NCI-H460 (cell line): ENCODE results near the gene XRCC6. TPM values are rescaled to one million over a fixed set of nuclear protein-coding genes. Genes with fewer than 3 reads are reported as not detected.
A peak's percentile ranks its signal among the peaks of the same experiment; 100 is the strongest.
"Not testable (repeated sequence)": the region's sequence is repeated elsewhere in the genome, so short reads cannot be mapped to it uniquely, and the experiment has no call there.

Experiments used
- DNase-seq: peaks from one replicate; pipeline ENCODE4 v3.0.0-alpha.2; 2016; ENCODE audit warnings: low read depth; ENCODE audit errors: extremely low read depth
- total RNA-seq: library from RNA; depleted of rRNA; stranded (reverse); fragments of >200 nt; shearing (Covaris generic); gene quantifications from 2 replicates; pipeline ENCODE4 v1.2.3, GENCODE V29; 2014

XRCC6 gene
- total RNA-seq, 1 experiment from 2014 or later, result 336 TPM

GRCh38 chr22:41647771-41648170 lies 26.7 kb downstream of the XRCC6 start:
- no peak for DNase-seq

- no peak for DNase-seq
Observed at GRCh38 chr22:41648432-41648831, 27.3 kb downstream of the XRCC6 start.

GRCh38 chr22:41650229-41650628 lies 29.1 kb downstream of the XRCC6 start:
- no peak for DNase-seq

GRCh38 chr22:41650821-41651220 lies 29.7 kb downstream of the XRCC6 start:
- DNase-seq, result no peak

- DNase-seq, result no peak
Observed at GRCh38 chr22:41654322-41654721, 33.2 kb downstream of the XRCC6 start.

- DNase-seq, result no peak
Observed at GRCh38 chr22:41656556-41656955, 35.5 kb downstream of the XRCC6 start.

GRCh38 chr22:41657709-41658108 lies 36.6 kb downstream of the XRCC6 start:
- DNase-seq, result no peak

- DNase-seq, result no peak
Observed at GRCh38 chr22:41658869-41659268, 37.8 kb downstream of the XRCC6 start.

GRCh38 chr22:41659941-41660340 lies 38.8 kb downstream of the XRCC6 start:
- DNase-seq, result no peak

- DNase-seq, result no peak
Observed at GRCh38 chr22:41660416-41660815, 39.3 kb downstream of the XRCC6 start.

GRCh38 chr22:41661088-41661487 lies 40.0 kb downstream of the XRCC6 start:
- DNase-seq, result no peak

- no peak for DNase-seq
Observed at GRCh38 chr22:41661713-41662112, 40.6 kb downstream of the XRCC6 start.

- not testable (repeated sequence) for DNase-seq
Observed at GRCh38 chr22:41663594-41663993, 42.5 kb downstream of the XRCC6 start.

- no peak for DNase-seq
Observed at GRCh38 chr22:41664490-41664889, 43.4 kb downstream of the XRCC6 start.

- no peak for DNase-seq
Observed at GRCh38 chr22:41664951-41665350, 43.9 kb downstream of the XRCC6 start.

GRCh38 chr22:41668971-41669911 lies 48.1 kb downstream of the XRCC6 start:
- peak; percentile 18 for DNase-seq

GRCh38 chr22:41672096-41672495 lies 51.0 kb downstream of the XRCC6 start:
- peak; percentile 26 for DNase-seq

GRCh38 chr22:41672780-41673509 lies 51.9 kb downstream of the XRCC6 start:
- peak; percentile 45 for DNase-seq

- DNase-seq, result no peak
Observed at GRCh38 chr22:41674846-41675340, 53.8 kb downstream of the XRCC6 start.

- DNase-seq, result no peak
Observed at GRCh38 chr22:41676134-41676533, 55.0 kb downstream of the XRCC6 start.

GRCh38 chr22:41681616-41682015 lies 60.5 kb downstream of the XRCC6 start:
- DNase-seq, result no peak
